RKO (cell line): ENCODE measurements around the gene AK1.

ENCODE experiments used
- DNase-seq: peaks from one replicate; pipeline ENCODE4 v3.0.0-alpha.2; 2016; ENCODE audit warnings: low spot score

AK1 gene

DNA sequence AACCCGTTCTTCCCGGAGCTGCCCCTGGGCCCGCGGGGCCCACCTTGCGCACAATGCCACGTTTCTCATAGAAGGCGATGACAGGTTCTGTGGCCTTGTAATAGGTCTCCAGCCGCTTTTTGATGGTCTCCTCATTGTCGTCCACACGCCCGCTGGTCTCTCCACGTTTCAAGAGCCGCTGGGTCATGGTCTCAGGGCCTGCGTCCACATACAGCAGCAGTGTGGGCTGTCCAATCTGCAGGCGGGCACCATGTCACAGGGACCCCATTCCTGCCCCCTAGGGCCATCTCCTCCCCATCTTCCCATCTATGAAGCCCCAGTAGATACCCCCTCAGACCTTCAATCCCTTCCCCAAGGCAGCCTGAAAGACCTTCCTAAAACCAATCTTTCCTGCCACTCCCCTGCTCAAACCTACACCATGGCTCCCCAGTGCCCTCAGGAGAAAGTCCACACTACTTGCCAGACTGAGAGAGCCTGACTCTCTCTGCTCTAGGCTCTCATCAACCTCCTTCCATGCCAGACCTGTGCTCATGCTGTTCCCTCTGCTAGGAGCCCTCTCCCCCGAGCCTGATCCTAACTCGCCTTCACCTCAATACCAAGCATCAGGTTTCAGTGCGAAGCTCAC, 9.1 kb downstream of the AK1 start:
- DNase-seq: no peak

DNA sequence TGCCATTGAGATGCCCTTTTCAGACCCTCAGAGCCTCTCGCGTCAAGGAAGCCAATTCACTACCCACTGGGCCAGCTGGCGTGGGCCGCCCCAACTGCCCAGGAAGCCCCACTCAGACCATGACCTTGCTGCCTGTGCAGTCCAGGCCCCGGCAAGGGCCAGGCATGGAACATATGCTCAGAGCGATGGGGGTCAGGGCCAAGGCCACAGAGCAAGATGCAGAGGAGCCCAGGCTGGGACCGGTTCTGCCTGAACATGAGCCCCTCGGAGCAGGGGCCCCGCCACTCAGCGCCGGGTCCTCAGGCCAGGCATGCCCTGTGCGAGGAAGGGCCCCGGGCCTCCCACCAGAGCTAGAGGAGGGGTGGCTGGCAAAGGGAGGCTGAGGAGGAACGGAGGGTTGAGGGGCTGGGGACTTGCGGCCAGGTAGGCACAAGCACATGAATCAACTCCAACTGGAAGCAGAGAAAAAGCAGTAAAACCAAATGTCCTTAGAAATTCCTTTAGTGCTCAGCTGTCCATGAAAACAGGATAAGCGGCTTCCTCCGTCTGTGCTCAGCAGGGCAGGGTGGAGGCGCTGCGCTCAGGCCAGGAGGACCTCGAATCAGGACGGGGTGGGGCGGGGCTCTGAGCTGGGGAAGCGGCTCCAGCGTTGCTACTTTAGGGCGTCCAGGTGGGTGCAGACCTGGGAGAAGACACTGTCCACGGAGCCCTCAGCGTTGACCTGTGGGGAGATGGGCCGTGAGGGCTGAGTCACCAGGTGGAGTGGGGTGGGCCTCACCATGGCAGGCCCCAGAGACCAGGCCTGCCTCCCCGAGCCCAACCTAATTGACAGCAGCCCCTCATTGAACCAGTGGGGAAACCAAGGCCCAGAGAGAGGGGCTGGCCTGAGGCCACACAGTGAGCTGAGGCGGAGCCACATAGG, 9.9 kb downstream of the AK1 start:
- no peak for DNase-seq

DNA sequence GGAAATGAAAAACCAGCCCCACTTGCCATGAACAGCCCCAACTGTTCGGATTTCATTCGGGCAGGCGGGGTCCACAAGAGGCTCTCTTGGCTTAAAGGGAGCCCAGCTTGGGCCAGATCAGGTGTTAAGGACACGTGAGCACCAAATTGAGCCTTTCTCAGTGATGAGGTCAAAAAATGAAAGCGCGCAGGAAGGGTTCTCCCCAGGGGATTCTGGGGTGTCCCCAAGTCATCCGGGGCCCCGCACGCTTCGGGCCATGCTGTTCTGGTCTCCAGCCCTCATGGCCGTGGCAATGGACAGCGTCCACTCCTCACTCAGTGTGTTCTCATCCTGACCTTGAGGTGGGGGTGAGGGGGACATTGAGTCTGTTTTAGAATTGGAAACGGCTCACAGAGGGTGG, 10.9 kb downstream of the AK1 start:
- DNase-seq: no peak

DNA sequence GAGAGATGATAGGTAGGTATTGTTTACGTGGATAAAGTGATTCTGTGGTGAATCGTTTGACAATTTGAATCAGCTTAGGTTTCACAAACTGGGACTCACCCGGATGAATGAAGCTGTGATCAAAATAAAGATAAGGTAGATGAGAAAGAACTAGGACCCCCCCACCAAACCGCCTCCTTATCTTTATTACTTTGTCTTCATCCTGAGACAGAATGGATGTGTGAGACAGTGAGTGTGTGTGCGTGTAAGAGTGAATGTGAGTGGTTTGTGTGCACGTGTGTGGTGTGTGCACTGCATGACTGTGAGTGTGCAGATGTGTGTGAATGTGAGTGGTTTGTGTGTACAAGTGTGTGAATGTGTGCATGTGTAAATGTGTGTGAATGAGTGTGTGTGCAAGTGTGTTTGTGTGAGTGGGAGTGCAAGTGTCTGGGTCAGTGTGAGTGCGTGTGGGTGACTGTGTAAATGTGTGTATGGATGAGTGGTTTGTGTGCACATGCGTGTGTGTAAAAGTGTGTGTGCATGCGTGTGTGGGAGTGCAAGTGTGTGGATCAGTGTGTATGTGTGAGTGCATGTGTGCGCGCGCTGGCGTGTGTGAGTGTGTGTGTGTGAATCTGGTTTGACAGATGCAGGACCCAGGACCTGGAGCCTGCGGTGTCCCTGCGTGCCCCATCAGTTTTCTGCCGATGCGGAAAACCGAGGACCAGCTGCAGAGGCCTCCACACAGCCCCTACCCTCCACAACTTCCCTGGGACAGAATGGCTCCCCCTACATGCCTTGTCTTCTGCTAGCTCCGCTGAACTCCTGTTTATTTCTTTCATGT, 11.6 kb downstream of the AK1 start:
- no peak for DNase-seq

DNA sequence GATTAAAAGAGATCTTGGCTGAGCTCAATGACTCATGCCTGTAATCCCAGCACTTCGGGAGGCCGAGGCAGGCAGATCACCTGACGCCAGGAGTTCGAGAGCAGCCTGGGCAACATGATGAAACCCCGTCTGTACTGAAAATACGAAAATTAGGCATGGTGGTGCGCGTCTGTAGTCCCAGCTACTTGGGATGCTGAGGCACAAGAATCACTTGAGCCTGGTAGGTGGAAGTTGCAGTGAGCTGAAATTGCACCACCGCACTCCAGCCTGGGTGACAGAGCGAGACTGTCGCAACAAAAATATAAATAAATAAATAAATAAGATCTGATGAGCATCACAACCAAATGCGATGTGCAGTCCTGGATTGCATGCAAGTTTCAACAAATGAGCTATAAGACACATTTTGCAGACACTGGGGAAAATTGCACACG, 14.3 kb downstream of the AK1 start:
- DNase-seq: no peak

DNA sequence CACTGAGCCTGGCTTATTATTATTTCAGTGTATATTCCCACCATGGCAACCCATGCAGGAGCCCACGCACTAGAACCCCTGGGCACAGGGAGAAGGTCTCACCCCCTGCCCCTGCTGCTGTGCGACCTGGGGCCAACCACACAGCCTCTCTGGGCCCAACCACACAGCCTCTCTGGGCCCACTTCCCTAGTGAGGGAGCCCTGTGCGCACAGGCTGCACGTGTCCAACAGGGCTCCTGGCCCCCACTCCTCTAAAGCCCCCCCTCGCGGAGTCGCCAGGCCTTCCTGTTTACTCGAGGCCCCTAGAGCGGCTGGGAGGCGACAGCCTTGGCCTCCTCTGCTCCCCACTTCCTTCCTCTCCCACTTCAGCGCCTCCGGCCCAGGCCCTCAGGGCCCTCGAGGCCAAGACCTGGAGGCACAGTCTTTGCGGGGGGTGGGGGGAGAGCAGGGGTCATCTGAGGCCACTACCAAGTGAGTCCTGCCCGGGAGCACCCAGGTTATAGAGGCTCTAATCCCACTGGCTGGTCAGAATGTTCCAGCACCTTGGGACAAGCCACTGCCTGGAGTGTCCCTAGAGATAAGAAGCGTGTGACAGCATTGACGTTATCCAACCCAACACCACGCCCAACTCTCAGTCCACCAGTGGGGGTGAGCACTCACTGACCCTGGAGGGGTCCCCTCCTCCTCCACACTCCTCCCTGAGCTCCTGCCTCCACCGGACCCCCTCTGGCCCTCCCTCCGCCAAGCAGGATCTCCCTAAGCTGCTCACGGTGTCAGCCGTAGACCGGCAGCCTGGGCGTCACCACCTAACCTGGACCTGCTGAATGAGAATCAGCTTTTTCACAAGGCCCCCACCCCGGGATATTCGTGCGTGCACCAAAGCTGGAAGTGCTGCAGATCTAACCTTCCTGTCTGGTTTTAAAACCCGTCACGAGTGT, 15.1 kb downstream of the AK1 start:
- DNase-seq: no peak

DNA sequence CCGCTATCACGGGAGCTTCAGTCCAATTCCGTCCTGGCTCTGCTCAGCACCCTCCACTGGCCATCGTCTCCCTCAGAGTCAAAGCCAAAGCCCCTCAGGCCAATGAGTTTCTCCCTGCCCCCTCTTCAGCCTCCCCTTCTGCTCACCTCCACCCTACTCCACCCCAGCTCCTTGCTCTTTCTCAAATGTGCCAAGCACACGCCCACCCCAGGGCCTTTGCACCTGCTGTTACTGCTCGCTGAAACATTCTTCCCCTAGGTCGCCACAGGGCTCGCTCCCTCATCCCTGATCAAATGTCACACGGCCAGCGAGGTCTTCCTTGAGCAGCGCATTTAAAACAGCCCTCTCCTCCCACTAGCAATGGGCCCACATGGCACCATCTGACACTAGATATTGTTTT, 16.7 kb downstream of the AK1 start:
- DNase-seq: no peak

DNA sequence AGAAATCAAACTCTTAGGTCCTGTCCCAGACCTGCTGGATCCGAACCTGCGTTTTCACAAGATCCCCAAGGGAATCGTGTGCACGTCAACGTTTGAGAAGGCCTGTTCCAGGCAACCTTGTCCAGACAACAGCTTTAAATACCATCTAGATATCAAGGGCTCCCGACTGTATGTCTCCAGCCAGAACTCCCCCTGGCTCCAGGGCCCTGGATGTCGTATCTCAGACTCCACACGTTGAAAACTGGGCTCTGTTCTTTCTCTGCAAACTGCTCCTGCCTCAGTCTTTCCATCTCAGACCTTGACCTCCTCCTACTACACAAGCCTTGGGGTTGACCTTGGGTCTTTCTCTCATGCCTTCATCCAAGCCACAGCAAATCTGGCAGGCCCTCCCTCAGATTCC, 17.2 kb downstream of the AK1 start:
- no peak for DNase-seq

DNA sequence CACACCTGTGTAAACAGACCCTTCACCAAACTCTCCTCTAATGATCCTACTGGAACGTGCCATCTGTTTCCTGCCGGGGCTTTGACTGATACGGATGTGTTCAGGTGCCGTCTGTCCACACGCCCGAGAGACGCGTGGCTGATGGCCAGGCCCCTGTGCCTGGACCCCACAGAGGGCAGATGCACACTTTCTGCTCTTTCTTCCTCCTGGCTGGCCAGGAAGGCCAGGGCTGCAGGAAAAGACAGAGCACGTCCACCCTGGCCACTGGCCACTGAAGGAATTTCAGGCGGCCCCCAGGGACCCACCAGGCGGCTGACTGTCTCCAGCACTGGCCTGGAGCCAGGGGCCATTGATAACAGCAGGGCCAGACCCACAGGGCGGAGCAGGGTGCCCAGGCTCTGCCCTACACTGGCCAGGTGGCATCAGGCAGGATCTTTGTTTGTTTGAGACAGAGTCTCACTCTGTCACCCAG, 19.4 kb downstream of the AK1 start:
- DNase-seq: no peak

DNA sequence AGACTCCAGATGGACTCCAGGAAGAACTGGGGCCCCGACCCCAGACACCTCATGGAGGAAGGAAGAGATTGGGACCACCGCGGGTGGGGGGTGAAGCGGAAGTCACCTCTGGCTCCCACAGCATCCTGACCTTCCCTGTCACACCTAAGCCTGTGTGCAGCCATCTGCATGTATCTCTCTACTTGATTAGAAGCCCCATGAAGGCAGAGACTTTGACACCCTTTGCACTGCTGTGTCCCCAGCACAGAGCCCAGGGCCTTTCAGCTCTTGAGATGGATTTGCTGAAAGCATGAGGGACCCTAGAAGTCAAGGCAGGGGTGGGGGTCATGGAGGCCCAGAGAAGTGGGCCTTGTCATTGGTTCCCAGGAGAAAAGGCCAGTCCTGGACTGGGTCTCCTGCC, 20.2 kb downstream of the AK1 start:
- no peak for DNase-seq

DNA sequence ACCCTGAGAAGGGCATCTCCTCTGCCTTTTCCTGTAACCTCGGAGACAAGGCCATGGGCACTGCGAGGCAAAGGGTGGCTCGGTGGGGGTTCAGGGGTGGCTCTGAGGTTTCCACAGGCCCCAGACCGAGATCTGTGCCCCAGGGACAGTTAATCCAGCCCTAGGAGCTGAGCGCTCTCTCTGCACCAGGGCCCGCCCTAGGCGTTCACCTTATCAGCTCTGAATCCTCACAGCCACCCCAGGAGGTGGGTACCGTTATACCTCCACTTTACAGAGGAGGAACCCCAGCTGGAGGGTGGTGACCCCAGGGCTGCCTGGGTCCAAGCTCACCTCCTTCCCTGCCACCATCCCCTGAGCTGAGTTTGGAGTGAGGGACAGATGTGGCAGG, 20.8 kb downstream of the AK1 start:
- no peak for DNase-seq

DNA sequence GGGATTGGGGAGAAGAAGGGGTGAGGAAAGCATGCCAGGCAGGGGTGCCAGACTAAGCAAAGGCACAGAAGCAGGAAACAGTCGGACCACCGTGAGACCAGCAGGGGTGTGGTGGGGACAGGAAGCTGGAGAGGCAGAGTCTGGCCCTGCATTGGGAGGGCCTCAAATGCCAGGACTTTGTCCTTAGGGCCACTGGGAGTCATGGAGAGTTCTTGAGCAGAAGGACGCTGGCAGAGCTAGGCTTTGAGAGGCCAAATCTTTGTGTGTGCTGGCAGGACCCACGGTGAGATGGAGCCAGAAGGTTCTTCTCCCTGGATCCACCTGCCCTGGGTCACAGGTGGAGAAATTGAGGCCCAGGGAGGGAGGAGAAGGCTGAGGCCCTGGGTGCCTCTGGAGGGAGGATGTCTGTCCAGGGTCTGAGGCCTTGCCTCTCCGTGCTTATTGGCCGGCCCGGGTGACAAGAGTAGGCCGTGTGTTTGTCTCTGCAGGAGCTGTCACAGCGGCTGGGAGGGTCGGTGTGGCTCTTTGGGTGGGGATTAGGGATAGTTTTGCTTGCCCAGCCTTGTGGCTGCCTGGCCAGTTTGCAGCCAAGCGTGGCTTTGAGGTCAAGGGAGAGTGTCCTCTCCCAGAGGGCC, 21.3 kb downstream of the AK1 start:
- no peak for DNase-seq

DNA sequence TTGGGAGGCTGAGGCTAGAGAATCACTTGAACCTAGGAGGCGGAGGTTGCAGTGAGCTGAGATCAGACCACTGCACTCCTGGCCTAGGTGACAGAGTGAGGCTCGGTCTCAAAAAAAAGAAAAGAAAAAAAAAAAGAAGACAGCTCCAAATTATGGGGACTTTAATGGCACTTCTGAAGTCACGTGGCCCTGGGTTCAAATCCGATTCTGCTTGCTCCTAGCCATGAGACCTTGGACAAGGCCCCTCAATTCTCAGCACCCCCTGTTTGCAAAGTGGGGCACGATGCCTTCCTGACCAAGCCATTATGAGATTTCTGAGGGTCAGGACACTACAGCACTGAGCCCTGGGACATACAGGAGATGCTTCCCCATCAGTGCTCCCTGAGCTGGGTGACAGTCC, 22.0 kb downstream of the AK1 start:
- DNase-seq: no peak

DNA sequence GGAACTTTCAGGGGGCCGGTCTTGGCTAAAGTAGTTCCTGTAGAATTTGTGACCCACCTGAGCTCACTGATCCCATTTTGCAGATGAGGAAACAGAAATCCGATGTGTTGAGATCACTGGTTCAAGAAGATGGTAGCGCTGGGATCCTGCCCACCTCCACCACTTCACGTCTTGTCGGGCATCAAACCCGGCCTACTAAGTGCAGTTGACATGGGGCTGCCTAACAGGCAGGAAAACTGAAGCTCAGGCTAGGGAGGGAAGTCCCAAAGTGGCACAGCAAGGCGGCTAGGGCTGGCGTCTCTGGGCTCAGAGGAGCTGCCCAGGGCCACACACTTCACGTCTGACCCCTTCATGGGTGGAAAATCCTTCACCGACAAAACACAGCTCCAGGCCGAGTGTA, 22.5 kb downstream of the AK1 start:
- DNase-seq: no peak

DNA sequence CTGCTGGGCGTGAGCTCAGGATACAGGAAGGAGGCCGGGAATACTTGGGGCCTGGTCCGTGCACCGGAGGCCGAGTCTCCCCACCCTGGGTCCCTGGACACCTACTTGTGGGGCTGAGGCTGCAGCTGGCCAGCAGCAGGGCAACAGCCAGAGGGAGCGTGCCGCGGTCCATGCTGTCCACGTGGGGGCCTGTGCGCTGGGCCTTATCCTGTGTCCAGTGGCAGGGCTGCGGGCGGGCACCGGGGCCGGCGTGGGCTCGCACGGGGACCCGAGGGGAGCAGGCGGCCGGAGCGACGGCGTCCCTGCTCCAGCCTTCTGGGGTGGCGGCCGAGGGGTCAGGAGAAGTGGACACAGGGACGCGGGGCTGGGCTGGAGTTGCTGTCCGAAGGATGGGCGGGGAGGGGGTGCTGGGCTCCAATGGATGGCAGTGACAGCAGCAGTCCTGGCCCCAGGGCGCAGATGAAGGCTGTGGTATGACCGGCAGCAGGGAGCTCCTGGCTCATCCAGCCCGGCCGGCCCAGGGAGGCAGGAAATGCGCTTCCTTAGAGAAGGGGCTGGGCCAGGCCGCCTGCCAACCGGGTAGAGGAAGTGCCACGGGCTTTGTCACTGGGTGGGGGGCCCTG, 23.2 kb downstream of the AK1 start, which contains the start of gene ENG:
ENG (minus strand) TSS at position 475 of the 623 bp plus-strand sequence; CDS start at position 172, 303 bp downstream.
- no peak for DNase-seq

DNA sequence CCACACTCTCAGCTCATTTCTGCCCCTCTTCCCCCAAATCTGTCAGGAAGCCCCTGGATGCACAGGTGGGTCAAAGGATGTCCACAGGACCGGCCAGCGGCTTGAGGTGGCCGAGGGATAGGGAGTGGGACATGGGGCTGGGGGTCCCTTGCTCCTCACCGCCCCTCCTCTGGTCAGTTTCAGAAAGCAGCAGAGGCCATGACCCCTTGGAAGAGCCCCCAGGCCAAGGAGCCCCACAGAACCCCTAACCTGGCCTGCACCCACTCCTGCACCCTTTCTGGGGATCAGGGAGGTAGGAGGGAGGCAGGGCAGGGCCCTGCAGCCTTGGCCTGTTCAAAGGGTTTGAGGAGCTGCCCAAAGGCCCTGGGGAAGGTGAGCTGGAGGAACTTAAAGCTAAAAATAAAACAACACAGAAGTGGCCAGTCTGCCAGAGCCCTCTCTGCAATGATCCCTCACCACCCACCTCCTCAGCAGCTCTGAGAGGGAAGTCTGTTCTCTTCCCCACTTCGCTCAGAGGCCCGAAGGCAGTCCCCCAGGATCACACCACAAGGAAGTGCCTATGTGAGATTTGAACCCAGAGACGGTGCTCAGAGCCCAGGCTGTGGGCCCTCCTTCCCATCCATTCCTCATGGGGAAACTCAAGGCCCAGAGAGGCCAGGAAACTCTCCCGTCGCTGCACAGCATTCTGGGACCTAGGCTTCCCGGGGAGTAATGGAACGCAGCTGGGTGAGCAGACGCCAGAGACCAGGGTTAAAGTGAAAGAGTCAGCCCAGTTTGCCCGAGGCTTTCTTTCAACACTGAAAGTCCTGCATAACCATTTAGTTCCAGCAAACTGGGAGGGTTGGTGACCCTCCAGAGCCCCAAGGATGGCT, 23.9 kb downstream of the AK1 start:
- no peak for DNase-seq

DNA sequence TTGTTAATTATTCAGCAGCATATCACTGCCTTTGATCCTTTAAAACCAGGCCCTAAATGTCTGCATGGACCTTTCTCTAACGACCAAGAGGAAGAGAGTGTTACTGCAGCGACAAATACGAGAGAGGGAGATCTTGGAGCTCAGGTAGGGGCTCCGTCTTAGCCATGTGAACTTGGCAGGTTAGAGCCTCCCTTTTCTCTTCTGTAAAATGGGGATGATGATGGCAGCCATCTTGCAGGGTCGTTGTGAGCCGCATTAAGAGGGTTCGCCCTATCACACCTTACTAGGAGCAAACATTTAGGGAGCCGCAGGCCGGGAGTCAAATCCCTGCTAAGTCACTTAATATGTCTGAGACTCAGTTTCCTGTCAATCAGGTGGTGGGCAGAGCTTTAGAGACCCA, 24.6 kb downstream of the AK1 start:
- DNase-seq: no peak

DNA sequence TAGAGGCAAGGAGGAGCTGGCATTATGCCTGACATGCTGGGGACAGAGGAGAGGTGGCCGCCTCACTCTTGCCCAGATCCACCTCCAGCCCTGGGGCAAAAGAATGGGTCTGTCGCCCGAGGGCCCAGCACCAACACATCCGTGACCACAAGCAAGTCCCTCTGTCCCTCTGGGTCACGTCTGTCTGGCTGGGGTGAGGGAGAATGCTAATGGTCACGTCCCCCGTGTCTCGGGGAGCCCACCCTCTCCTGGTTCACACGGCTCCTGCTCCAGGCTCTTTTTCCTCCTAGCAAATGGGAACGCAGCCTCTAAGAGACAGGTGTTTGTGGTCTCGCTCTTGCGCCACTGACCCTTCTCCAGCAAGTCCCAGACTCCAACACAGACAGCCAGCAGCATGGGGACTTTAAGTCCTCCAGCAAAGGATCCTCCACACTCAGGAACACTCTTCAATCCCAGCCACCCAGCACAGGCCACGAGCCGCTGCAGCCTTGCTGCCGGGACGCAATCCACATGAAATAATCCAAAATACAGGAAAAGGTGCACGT, 27.1 kb downstream of the AK1 start:
- no peak for DNase-seq
